DMS53 treated with DMSO at 0.1 percent for 48 hours (cell line): Measurements from ENCODE around the gene ZC3H6.

ENCODE experiments used
- DNase-seq: peaks from one replicate; lab custom pipeline; 2025; ENCODE audit not compliant: unreplicated experiment; lab: John Stamatoyannopoulos, UW

The ZC3H6 gene

GRCh38 chr2:112275311-112275886 is at the start of gene ZC3H6:
TSS of gene ZC3H6 (plus strand) at chr2:112275597. CDS start at chr2:112275995, 398 bp downstream.
- DNase-seq: peak; percentile 98

GRCh38 chr2:112229348-112229747 is 46.0 kb upstream of the ZC3H6 start:
- no peak for DNase-seq

GRCh38 chr2:112230371-112230770 is 45.0 kb upstream of the ZC3H6 start:
- no peak for DNase-seq

- no peak for DNase-seq
These were observed 35.5 kb upstream of the ZC3H6 start for GRCh38 chr2:112239862-112240261.

GRCh38 chr2:112242384-112242783 is 33.0 kb upstream of the ZC3H6 start:
- no peak for DNase-seq

GRCh38 chr2:112243233-112243632 is 32.2 kb upstream of the ZC3H6 start:
- DNase-seq: no peak

GRCh38 chr2:112244854-112245253 is 30.5 kb upstream of the ZC3H6 start:
- DNase-seq: no peak

- DNase-seq: no peak
These were observed 24.1 kb upstream of the ZC3H6 start for GRCh38 chr2:112251271-112251670.

GRCh38 chr2:112253261-112253815 is 22.1 kb upstream of the ZC3H6 start:
- no peak for DNase-seq

GRCh38 chr2:112254466-112255240 is 20.7 kb upstream of the ZC3H6 start, which contains the start of gene ZC3H8:
TSS of gene ZC3H8 (minus strand) at chr2:112255042. CDS start at chr2:112254981, 61 bp downstream.
- DNase-seq: peak; percentile 97

- no peak for DNase-seq
These were observed 19.5 kb upstream of the ZC3H6 start for GRCh38 chr2:112255875-112256274.

- DNase-seq: no peak
These were observed 18.7 kb upstream of the ZC3H6 start for GRCh38 chr2:112256654-112257053.

- DNase-seq: no peak
These were observed 17.8 kb upstream of the ZC3H6 start for GRCh38 chr2:112257575-112257974.

- peak; percentile 70 for DNase-seq
These were observed 15.7 kb upstream of the ZC3H6 start for GRCh38 chr2:112259509-112260294.

- DNase-seq: no peak
These were observed 15.1 kb upstream of the ZC3H6 start for GRCh38 chr2:112260295-112260625.

- no peak for DNase-seq
These were observed 12.5 kb upstream of the ZC3H6 start for GRCh38 chr2:112262876-112263275.

- no peak for DNase-seq
These were observed 6.8 kb upstream of the ZC3H6 start for GRCh38 chr2:112268547-112268946.

- DNase-seq: no peak
These were observed 2.7 kb upstream of the ZC3H6 start for GRCh38 chr2:112272669-112273068.

- no peak for DNase-seq
These were observed 2.0 kb upstream of the ZC3H6 start for GRCh38 chr2:112273349-112273748.

GRCh38 chr2:112275887-112276773 is 733 bp downstream of the ZC3H6 start:
- peak; percentile 86 for DNase-seq

- DNase-seq: no peak
These were observed 1.6 kb downstream of the ZC3H6 start for GRCh38 chr2:112276954-112277353.
